ENCODE measurements around the gene CACNA2D1. TPM values are rescaled to one million over a fixed set of nuclear protein-coding genes. Genes with fewer than 3 reads are reported as not detected.

Gene CACNA2D1
- total RNA-seq, 1 donor = 63.5 TPM

- DNase-seq (ENCODE audit: low read depth) = no peak
- TF ChIP-seq, protein P1, sequence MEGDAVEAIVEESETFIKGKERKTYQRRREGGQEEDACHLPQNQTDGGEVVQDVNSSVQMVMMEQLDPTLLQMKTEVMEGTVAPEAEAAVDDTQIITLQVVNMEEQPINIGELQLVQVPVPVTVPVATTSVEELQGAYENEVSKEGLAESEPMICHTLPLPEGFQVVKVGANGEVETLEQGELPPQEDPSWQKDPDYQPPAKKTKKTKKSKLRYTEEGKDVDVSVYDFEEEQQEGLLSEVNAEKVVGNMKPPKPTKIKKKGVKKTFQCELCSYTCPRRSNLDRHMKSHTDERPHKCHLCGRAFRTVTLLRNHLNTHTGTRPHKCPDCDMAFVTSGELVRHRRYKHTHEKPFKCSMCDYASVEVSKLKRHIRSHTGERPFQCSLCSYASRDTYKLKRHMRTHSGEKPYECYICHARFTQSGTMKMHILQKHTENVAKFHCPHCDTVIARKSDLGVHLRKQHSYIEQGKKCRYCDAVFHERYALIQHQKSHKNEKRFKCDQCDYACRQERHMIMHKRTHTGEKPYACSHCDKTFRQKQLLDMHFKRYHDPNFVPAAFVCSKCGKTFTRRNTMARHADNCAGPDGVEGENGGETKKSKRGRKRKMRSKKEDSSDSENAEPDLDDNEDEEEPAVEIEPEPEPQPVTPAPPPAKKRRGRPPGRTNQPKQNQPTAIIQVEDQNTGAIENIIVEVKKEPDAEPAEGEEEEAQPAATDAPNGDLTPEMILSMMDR (IDR thresholded peaks at IDR 0.05; ENCODE audit: insufficient read depth, low read depth, low read length) = no peak
These were observed 268.3 kb downstream of the CACNA2D1 start for GRCh38 chr7:82175319-82175718.

GRCh38 chr7:82173400-82174021 is 270.1 kb downstream of the CACNA2D1 start:
- H3K4me3 ChIP-seq (ENCODE audit: low read depth, low read length) = no peak overlapping the region
- TF ChIP-seq, protein P1 (IDR thresholded peaks at IDR 0.05; ENCODE audit: insufficient read depth, low read depth, low read length) = no peak
- DNase-seq (ENCODE audit: low read depth) = no peak

More at GRCh38 chr7:82175319-82175718, 268.3 kb downstream of the CACNA2D1 start:
- no peak overlapping the region for H3K4me3 ChIP-seq (ENCODE audit: low read depth, low read length)

DNA sequence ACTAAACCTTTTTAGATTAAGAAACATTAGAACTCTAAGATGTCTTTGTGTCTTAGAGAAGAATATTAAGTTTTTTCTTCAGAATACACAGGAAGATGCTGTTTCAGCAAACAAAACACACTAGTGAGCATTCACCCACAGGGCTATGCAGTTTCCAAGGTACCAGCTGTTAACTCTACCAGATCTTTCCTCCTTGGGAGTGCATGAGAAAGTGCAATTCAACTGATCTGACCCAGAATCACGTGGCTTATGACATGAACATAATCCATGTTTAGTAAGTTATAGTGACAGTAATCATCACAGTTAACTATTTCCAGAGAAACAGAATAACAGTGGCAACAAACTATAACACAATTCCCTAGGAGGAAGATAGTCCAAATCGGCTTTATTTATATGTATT is 270.7 kb downstream of the CACNA2D1 start:
- no peak overlapping the region for H3K4me3 ChIP-seq (ENCODE audit: low read depth, low read length)
- TF ChIP-seq, protein P1 (IDR thresholded peaks at IDR 0.05; ENCODE audit: insufficient read depth, low read depth, low read length) = no peak
- no peak for DNase-seq (ENCODE audit: low read depth)

- no peak overlapping the region for H3K4me3 ChIP-seq (ENCODE audit: low read depth, low read length)
- TF ChIP-seq, protein P1 (IDR thresholded peaks at IDR 0.05; ENCODE audit: insufficient read depth, low read depth, low read length) = no peak
- no peak for DNase-seq (ENCODE audit: low read depth)
These were observed 271.6 kb downstream of the CACNA2D1 start for GRCh38 chr7:82172017-82172416.

GRCh38 chr7:82167558-82168314 is 275.8 kb downstream of the CACNA2D1 start:
- TF ChIP-seq, protein P1 (IDR thresholded peaks at IDR 0.05; ENCODE audit: insufficient read depth, low read depth, low read length) = no peak
- H3K4me3 ChIP-seq (ENCODE audit: low read depth, low read length) = no peak overlapping the region
- DNase-seq (ENCODE audit: low read depth) = no peak

GRCh38 chr7:82166260-82167015 is 277.1 kb downstream of the CACNA2D1 start:
- DNase-seq (ENCODE audit: low read depth) = no peak
- H3K4me3 ChIP-seq (ENCODE audit: low read depth, low read length) = no peak overlapping the region
- TF ChIP-seq, protein P1 (IDR thresholded peaks at IDR 0.05; ENCODE audit: insufficient read depth, low read depth, low read length) = no peak

Data from fibroblast of villous mesenchyme (primary cell).